PC-3 (cell line): ENCODE measurements around the gene ADAD2. TPM values are rescaled to one million over a fixed set of nuclear protein-coding genes. Genes with fewer than 3 reads are reported as not detected.

Experiments
- ATAC-seq: fragments of 200-7000 bp; cut with Tn5 transposase; 2 replicates; pipeline ENCODE4 v1.9.1; 2020; ENCODE audit warnings: mild to moderate bottlenecking, moderate library complexity
- BruUV-seq: library from RNA; stranded (reverse); fragments of 400-500 nt; replicated peaks from 2 replicates; lab custom pipeline; 2021; lab: Mats Ljungman, UMichigan
- CTCF ChIA-PET: fragments of 300-600 bp; sonication (Branson Sonifier 250); formaldehyde crosslinking; loops from one replicate; lab custom pipeline; 2022; ENCODE audit warnings: antibody characterized with exemption; lab: Charles Lee
- POLR2A ChIA-PET: fragments of 300-600 bp; sonication (Branson Sonifier 250); formaldehyde crosslinking; loops from one replicate; lab custom pipeline; 2022; ENCODE audit warnings: antibody characterized with exemption; ENCODE audit not compliant: unreplicated experiment; lab: Charles Lee
- DNase-seq: peaks from one replicate; pipeline ENCODE4 v3.0.0-alpha.2; 2015
- H2AFZ ChIP-seq: fragments of 300-600 bp; sonication (generic); 2 replicates; pipeline ENCODE4 v1.6.0; 2016; ENCODE audit warnings: antibody characterized with exemption, low read length
- H3F3A ChIP-seq: fragments of 300-600 bp; sonication (generic); one replicate; pipeline ENCODE4 v1.6.0; 2017; ENCODE audit warnings: antibody characterized with exemption, low read length, control low read depth, mild to moderate bottlenecking; ENCODE audit not compliant: unreplicated experiment
- H3K27ac ChIP-seq: fragments of 300-600 bp; sonication (generic); 2 replicates; pipeline ENCODE4 v1.5.1; 2016; ENCODE audit warnings: mild to moderate bottlenecking, low read length
- H3K27me3 ChIP-seq: fragments of 300-600 bp; sonication (generic); 2 replicates; pipeline ENCODE4 v1.6.1; 2016; ENCODE audit warnings: low read length, mixed read lengths
- H3K36me3 ChIP-seq: fragments of 300-600 bp; sonication (generic); 2 replicates; pipeline ENCODE4 v1.6.1; 2016; ENCODE audit warnings: low read depth, mixed run types, low read length, mixed read lengths
- H3K4me1 ChIP-seq: fragments of 300-600 bp; sonication (generic); 2 replicates; pipeline ENCODE4 v1.5.1; 2016; ENCODE audit warnings: low read length; ENCODE audit not compliant: insufficient read depth
- H3K4me2 ChIP-seq: fragments of 300-600 bp; sonication (generic); 2 replicates; pipeline ENCODE4 v1.6.0; 2016; ENCODE audit warnings: low read length
- H3K4me3 ChIP-seq: fragments of 300-600 bp; sonication (generic); 2 replicates; pipeline ENCODE4 v1.5.1; 2016; ENCODE audit warnings: mild to moderate bottlenecking, low read length, mixed read lengths
- H3K79me2 ChIP-seq: fragments of 300-600 bp; sonication (generic); 2 replicates; pipeline ENCODE4 v1.6.1; 2017; ENCODE audit warnings: low read length, mixed read lengths
- H3K9ac ChIP-seq: fragments of 300-600 bp; sonication (generic); 2 replicates; pipeline ENCODE4 v1.6.0; 2016; ENCODE audit warnings: mild to moderate bottlenecking, low read length
- H3K9me2 ChIP-seq: fragments of 300-600 bp; sonication (generic); replicated peaks from 2 replicates; pipeline ENCODE4 v1.6.1; 2016; ENCODE audit warnings: mixed run types, low read length, mixed read lengths
- H3K9me3 ChIP-seq: fragments of 300-600 bp; sonication (generic); 2 replicates; pipeline ENCODE4 v1.6.1; 2016; ENCODE audit warnings: low read length, mixed read lengths
- H4K20me1 ChIP-seq: fragments of 300-600 bp; sonication (generic); 2 replicates; pipeline ENCODE4 v1.6.1; 2016; ENCODE audit warnings: low read length, mixed read lengths
- CTCF ChIP-seq: fragments of 300-600 bp; sonication (generic); conservative IDR thresholded peaks from 2 replicates; pipeline ENCODE4 v1.5.1; 2017; ENCODE audit warnings: antibody characterized with exemption, low read depth, mild to moderate bottlenecking, low read length
- EZH2 ChIP-seq: fragments of 300-600 bp; sonication (generic); IDR thresholded peaks from one replicate; pipeline ENCODE4 v1.6.1; 2017; ENCODE audit warnings: antibody characterized with exemption, mild to moderate bottlenecking, low read length; ENCODE audit not compliant: unreplicated experiment
- EZH2phosphoT487 ChIP-seq: fragments of 300-600 bp; sonication (generic); IDR thresholded peaks from 2 replicates; pipeline ENCODE4 v1.6.1; 2018; ENCODE audit warnings: mild to moderate bottlenecking, antibody characterized with exemption, low read length, borderline replicate concordance
- intact Hi-C: fragments of 100-400 bp; cut with micrococcal nuclease; formaldehyde crosslinking; loops from 2 replicates; pipeline ENCODE4 v1.9.0; 2023
- total RNA-seq: library from RNA; depleted of rRNA; stranded (reverse); fragments of >200 nt; gene quantifications from 2 replicates; pipeline ENCODE4 v1.2.3, GENCODE V29; 2014

Gene ADAD2
- total RNA-seq, 1 experiment from 2014 or later, result not detected

- Histone ChIP-seq H3K9me2 (no peaks in the 10 kb centered on the region), H3K9me3 (no peaks in the 10 kb centered on the region), H3K79me2 (peaks cover 28% of the 10 kb centered on the region), H3K27ac (no peak within 1 kb of the TSS), H4K20me1 (no peaks in the 10 kb centered on the region), H2AFZ (peak within 1 kb of the TSS; percentile 94), H3K36me3 (no peaks in the 10 kb centered on the region; the same call in 1 of the 2 replicates), H3K9ac (peak within 1 kb of the TSS; percentile 97), H3K4me3 (peak within 1 kb of the TSS; percentile 95), H3K4me1 (no peaks in the 10 kb centered on the region), H3K4me2 (peak within 1 kb of the TSS; percentile 80), H3F3A (no peaks in the 10 kb centered on the region), H3K27me3 (no peaks in the 10 kb centered on the region)
- ATAC-seq (peak; percentile 92), DNase-seq (peak; percentile 92)
- intact Hi-C loops, result loop anchor here (1.0 kb wide), 1 partner anchor 42 kb away; the partner anchor contains the start of genes DNAAF1 and HSDL1
- ChIA-PET CTCF (interaction anchor here (0.5 to 1.4 kb wide), 13 partner anchors 8 to 381 kb away, joined by 3 to 8 read pairs (median 3); partner anchors contain the start of genes KCNG4 and MBTPS1), POLR2A (interaction anchor here (0.6 kb wide), 1 partner anchor 253 kb away, joined by 3 read pairs; no protein-coding TSS in a partner anchor)
- peak; percentile 85 for TF ChIP-seq CTCF
- TF ChIP-seq EZH2, result no peak
- BruUV-seq, result no TSS peak
These were observed 4.1 kb upstream of the ADAD2 start, which contains the start of gene TAF1C for GRCh38 chr16:84186685-84187437. Gene TAF1C (minus strand): TSS chr16:84187057. CDS start chr16:84184988, 2,069 bp downstream.

- TF ChIP-seq EZH2phosphoT487 (no peak), EZH2 (no peak), CTCF (no peak)
- Histone ChIP-seq H3K9me3 (no peaks in the 10 kb centered on the region), H3K4me3 (no peak overlapping the region), H2AFZ (no peak overlapping the region), H3K27me3 (no peaks in the 10 kb centered on the region), H3K36me3 (no peaks in the 10 kb centered on the region), H3K9ac (no peak overlapping the region), H3K27ac (no peak overlapping the region), H3K4me2 (no peak overlapping the region), H3F3A (no peaks in the 10 kb centered on the region), H4K20me1 (no peaks in the 10 kb centered on the region), H3K79me2 (peaks cover 3% of the 10 kb centered on the region), H3K4me1 (no peaks in the 10 kb centered on the region), H3K9me2 (no peaks in the 10 kb centered on the region)
- ChIA-PET POLR2A (no interaction called here), CTCF (no interaction called here)
- BruUV-seq, result no TSS peak
- no peak for DNase-seq
- intact Hi-C loops, result no loop called here
- ATAC-seq, result no peak
These were observed 509 bp downstream of the ADAD2 start for GRCh38 chr16:84191466-84191865.

- no peaks in the 10 kb centered on the region for H3F3A ChIP-seq
- POLR2A ChIA-PET, result no interaction called here
- no peaks in the 10 kb centered on the region for H4K20me1 ChIP-seq
- intact Hi-C loops, result no loop called here
- no peak for DNase-seq
- no peak overlapping the region for H3K27ac ChIP-seq
- no peak overlapping the region for H2AFZ ChIP-seq
- no peak overlapping the region for H3K4me3 ChIP-seq
- H3K9ac ChIP-seq, result no peak overlapping the region
- no peaks in the 10 kb centered on the region for H3K9me2 ChIP-seq
- no peaks in the 10 kb centered on the region for H3K27me3 ChIP-seq
- H3K79me2 ChIP-seq, result no peaks in the 10 kb centered on the region
- H3K36me3 ChIP-seq, result no peaks in the 10 kb centered on the region
- ATAC-seq, result no peak
- no TSS peak for BruUV-seq
- H3K9me3 ChIP-seq, result no peaks in the 10 kb centered on the region
- H3K4me2 ChIP-seq, result no peak overlapping the region
- H3K4me1 ChIP-seq, result no peaks in the 10 kb centered on the region
- CTCF ChIA-PET, result no interaction called here
- TF ChIP-seq CTCF (no peak), EZH2 (no peak), EZH2phosphoT487 (no peak)
These were observed 2.5 kb downstream of the ADAD2 start for GRCh38 chr16:84193480-84193879.
